Endothelial cell of umbilical vein (primary cell): Measurements from ENCODE around the gene NEK6. TPM values are rescaled to one million over a fixed set of nuclear protein-coding genes. Genes with fewer than 3 reads are reported as not detected.
"Not testable (repeated sequence)": the region's sequence is repeated elsewhere in the genome, so short reads cannot be mapped to it uniquely, and the experiment has no call there.

Experiments used
- BruUV-seq: library from RNA; stranded (reverse); fragments of 400-500 nt; replicated peaks from 2 replicates; lab custom pipeline; 2021; lab: Mats Ljungman, UMichigan
- CTCF ChIA-PET: fragments of 300-600, 350-600 bp; sonication (Branson Sonifier 250); formaldehyde crosslinking; loops from one replicate; lab custom pipeline; 2021; ENCODE audit warnings: antibody characterized with exemption, inconsistent platforms; lab: Charles Lee
- POLR2A ChIA-PET: fragments of 300-600, 350-600 bp; sonication (Branson Sonifier 250); formaldehyde crosslinking; loops from one replicate; lab custom pipeline; 2021; ENCODE audit warnings: antibody characterized with exemption, inconsistent platforms; lab: Charles Lee
- DNase-seq: peaks from one replicate; pipeline ENCODE4 v3.0.0-alpha.2; 2011; ENCODE audit warnings: low read depth, low spot score
- FAIRE-seq: peaks from 2 replicates; lab custom pipeline; 2011; peaks lifted over from hg19 to GRCh38; lab: Jason Lieb, UNC
- H2AFZ ChIP-seq: 2 replicates; pipeline ENCODE4 v1.6.0; 2012; ENCODE audit warnings: low read depth, low read length, control low read depth, inconsistent platforms
- H3K27ac ChIP-seq: 2 replicates; pipeline ENCODE4 v1.5.1; 2011; ENCODE audit warnings: low read depth, mild to moderate bottlenecking, control low read depth, low read length, moderate library complexity; ENCODE audit not compliant: insufficient read depth
- H3K27me3 ChIP-seq, 2 experiments: 2 replicates each; pipeline versions ENCODE4 v1.6.0 to v1.6.1; 2011; ENCODE audit warnings: low read length in 2 of 2, mixed read lengths in 1 of 2; ENCODE audit not compliant: control insufficient read depth in 2 of 2, insufficient read depth in 2 of 2
- H3K36me3 ChIP-seq, 2 experiments: 2 replicates in 1 of 2; 3 replicates in 1 of 2; pipeline ENCODE4 v1.5.1; 2011; ENCODE audit warnings: low read length in 2 of 2, mild to moderate bottlenecking in 1 of 2, moderate library complexity in 1 of 2; ENCODE audit not compliant: control insufficient read depth in 2 of 2, insufficient read depth in 2 of 2; ENCODE audit errors: extremely low read depth in 1 of 2
- H3K4me1 ChIP-seq: 3 replicates; pipeline ENCODE4 v1.5.1; 2011; ENCODE audit warnings: mild to moderate bottlenecking, low read length; ENCODE audit not compliant: control insufficient read depth, insufficient read depth; ENCODE audit errors: extremely low read depth
- H3K4me2 ChIP-seq: 2 replicates; pipeline ENCODE4 v1.6.1; 2011; ENCODE audit warnings: low read length, control low read depth, mixed read lengths; ENCODE audit not compliant: insufficient read depth
- H3K4me3 ChIP-seq, 3 experiments: fragments of 200-600 bp in 1 of 3; sonication (generic), shearing (Covaris generic) in 1 of 3; replicated peaks in 1 of 3; 2 replicates each; pipeline ENCODE4 v1.5.1; 2011 to 2016; ENCODE audit warnings: control low read depth in 3 of 3, low read length in 3 of 3, mild to moderate bottlenecking in 2 of 3, inconsistent platforms in 1 of 3, low read depth in 1 of 3, moderate library complexity in 1 of 3; ENCODE audit not compliant: insufficient read depth in 1 of 3
- H3K79me2 ChIP-seq: 2 replicates; pipeline ENCODE4 v1.6.0; 2012; ENCODE audit warnings: low read length, inconsistent platforms; ENCODE audit not compliant: control insufficient read depth, insufficient read depth
- H3K9ac ChIP-seq: replicated peaks from 2 replicates; pipeline ENCODE3; 2011; ENCODE audit warnings: low read length, control low read depth; ENCODE audit not compliant: insufficient read depth; ENCODE audit errors: extremely low read depth
- H3K9me1 ChIP-seq: replicated peaks from 3 replicates; pipeline ENCODE4 v1.6.0; 2011; ENCODE audit warnings: mild to moderate bottlenecking, low read length; ENCODE audit not compliant: control insufficient read depth, insufficient read depth; ENCODE audit errors: extremely low read depth
- H3K9me3 ChIP-seq: replicated peaks from 2 replicates; pipeline ENCODE4 v1.5.1; 2012; ENCODE audit warnings: low read length, inconsistent platforms; ENCODE audit not compliant: control insufficient read depth, insufficient read depth
- H4K20me1 ChIP-seq: replicated peaks from 2 replicates; pipeline ENCODE3; 2011; ENCODE audit warnings: mild to moderate bottlenecking, low read length; ENCODE audit not compliant: control insufficient read depth, insufficient read depth; ENCODE audit errors: extremely low read depth
- FOS ChIP-seq: IDR thresholded peaks from 2 replicates; pipeline ENCODE4 v1.6.1; 2011; ENCODE audit warnings: mild to moderate bottlenecking, low read length, moderate library complexity, borderline replicate concordance; ENCODE audit not compliant: insufficient read depth
- GATA2 ChIP-seq: IDR thresholded peaks from 2 replicates; pipeline ENCODE4 v1.7.0; 2011; ENCODE audit warnings: low read depth, mild to moderate bottlenecking, moderate library complexity, mixed read lengths, low read length; ENCODE audit not compliant: insufficient read length, insufficient read depth
- JUN ChIP-seq: IDR thresholded peaks from 2 replicates; pipeline ENCODE4 v1.6.1; 2011; ENCODE audit warnings: borderline replicate concordance, low read depth; ENCODE audit not compliant: insufficient read length, insufficient read depth
- POLR2AphosphoS5 ChIP-seq: IDR thresholded peaks from 2 replicates; pipeline ENCODE4 v1.6.1; 2012; ENCODE audit warnings: low read depth, mild to moderate bottlenecking, control low read depth, low read length, moderate library complexity; ENCODE audit not compliant: insufficient read depth
- dilution Hi-C: fragments of 300-500 bp; cut with MboI; formaldehyde crosslinking; loops from one replicate; pipeline ENCODE4 v1.15.0; 2019; ENCODE audit warnings: low sequenced_read_pairs; ENCODE audit not compliant: extremely low pct_ligation_motif_present
- intact Hi-C: fragments of 100-400 bp; cut with micrococcal nuclease; formaldehyde crosslinking; loops from one replicate; pipeline ENCODE4 v1.10.0; 2022
- polyA plus RNA-seq, 4 experiments: library from polyadenylated mRNA; depleted of rRNA in 3 of 4; stranded (reverse) in 3 of 4; unstranded in 1 of 4; fragments of >200 nt; gene quantifications; 2 replicates each; pipeline versions ENCODE4 v1.2.1 to v1.2.3, GENCODE V29; 2011 to 2012; ENCODE audit warnings: missing spikeins in 1 of 4
- total RNA-seq: library from RNA; stranded (reverse); gene quantifications from 2 replicates; pipeline ENCODE4 v1.2.3, GENCODE V29; 2021
- TF ChIP-seq, protein P1 (sequence below): IDR thresholded peaks from 2 replicates; pipeline ENCODE4 v1.6.1; 2011; ENCODE audit not compliant: insufficient read depth, insufficient read length

The NEK6 gene
- total and polyA plus RNA-seq, 2 donors (not counting 3 experiments of a cell fraction or from before 2014, with no cell fraction given), result 64.3 to 67.1 TPM

GRCh38 chr9:124251605-124252378 is 6.0 kb upstream of the NEK6 start:
- Histone ChIP-seq H3K9ac (no peak overlapping the region), H3K9me3 (no peaks in the 10 kb centered on the region), H2AFZ (peak overlapping the region; percentile 54), H3K4me2 (peak overlapping the region; percentile 33), H3K4me3 (no peak overlapping the region), H3K27ac (no peak overlapping the region), H3K9me1 (no peaks in the 10 kb centered on the region), H3K36me3 (no peaks in the 10 kb centered on the region), H3K79me2 (no peaks in the 10 kb centered on the region), H3K4me1 (peaks cover 15% of the 10 kb centered on the region), H4K20me1 (no peaks in the 10 kb centered on the region), H3K27me3 (no peaks in the 10 kb centered on the region)
- peak; percentile 81 for FAIRE-seq
- no TSS peak for BruUV-seq
- DNase-seq, result peak; percentile 28
- dilution Hi-C loops (no loop called here), intact Hi-C loops (no loop called here)
- ChIA-PET CTCF (no interaction called here), POLR2A (no interaction called here)
- TF ChIP-seq POLR2AphosphoS5 (peak; percentile 47), FOS (peak; percentile 60), GATA2 (no peak), JUN (peak; percentile 7)
- TF ChIP-seq, protein P1, sequence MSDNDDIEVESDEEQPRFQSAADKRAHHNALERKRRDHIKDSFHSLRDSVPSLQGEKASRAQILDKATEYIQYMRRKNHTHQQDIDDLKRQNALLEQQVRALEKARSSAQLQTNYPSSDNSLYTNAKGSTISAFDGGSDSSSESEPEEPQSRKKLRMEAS, result no peak

DNA sequence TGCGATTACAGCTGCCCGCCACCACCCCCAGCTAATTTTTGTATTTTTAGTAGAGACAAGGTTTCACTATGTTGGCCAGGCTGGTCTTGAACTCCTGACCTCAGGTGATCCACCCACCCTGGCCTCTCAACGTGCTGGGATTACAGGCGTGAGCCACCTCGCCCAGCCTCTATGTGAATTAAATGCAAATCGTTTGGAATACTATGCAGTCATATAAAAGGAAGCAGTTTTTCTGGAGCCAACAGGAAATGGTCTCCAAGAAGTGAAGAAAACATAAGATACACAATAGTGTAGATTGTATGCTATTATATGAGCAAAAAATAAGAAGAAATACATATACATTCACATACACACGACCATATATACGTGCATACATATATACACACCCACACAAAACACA is 4.9 kb upstream of the NEK6 start:
- H3K9me1 ChIP-seq, FAIRE-seq, POLR2A ChIA-PET, DNase-seq, intact Hi-C loops, dilution Hi-C loops, H3K36me3 ChIP-seq, H3K27me3 ChIP-seq, CTCF ChIA-PET, H3K27ac ChIP-seq, H3K79me2 ChIP-seq, H2AFZ ChIP-seq, H3K4me2 ChIP-seq, H3K4me3 ChIP-seq, H3K9ac ChIP-seq, H4K20me1 ChIP-seq, BruUV-seq, H3K9me3 ChIP-seq: not testable (repeated sequence)
- peaks cover 16% of the 10 kb centered on the region for H3K4me1 ChIP-seq
